Astrocyte (in vitro differentiated cells and primary cell): Measurements from ENCODE around the gene HNRNPL.

Experiments
- CTCF ChIP-seq: IDR thresholded peaks from 2 replicates; pipeline ENCODE4 v1.5.1; 2011; ENCODE audit warnings: low read depth, mild to moderate bottlenecking, inconsistent platforms, low read length, moderate library complexity; ENCODE audit not compliant: insufficient read depth
- EZH2 ChIP-seq: IDR thresholded peaks from 2 replicates; pipeline ENCODE4 v1.6.1; 2012; ENCODE audit warnings: mild to moderate bottlenecking, low read length, inconsistent platforms; ENCODE audit not compliant: insufficient read depth

- TF ChIP-seq EZH2 = no peak
- no peak for TF ChIP-seq CTCF
Measured at GRCh38 chr19:38834590-38834989, 15.2 kb downstream of the HNRNPL start.
